DND-41 (cell line): ENCODE data around the gene CLEC17A.

ENCODE experiments used
- EZH2 ChIP-seq: IDR thresholded peaks from 3 replicates; pipeline ENCODE4 v1.6.1; 2012; ENCODE audit warnings: borderline replicate concordance, low read depth, mild to moderate bottlenecking, moderate library complexity, low read length, inconsistent platforms; ENCODE audit not compliant: severe bottlenecking
- TF ChIP-seq, protein P1 (sequence below): IDR thresholded peaks from 2 replicates; pipeline ENCODE4 v1.5.1; 2012; ENCODE audit warnings: borderline replicate concordance, low read length, moderate library complexity, mild to moderate bottlenecking; ENCODE audit not compliant: poor library complexity, severe bottlenecking; ENCODE audit errors: extremely low read depth

DNA sequence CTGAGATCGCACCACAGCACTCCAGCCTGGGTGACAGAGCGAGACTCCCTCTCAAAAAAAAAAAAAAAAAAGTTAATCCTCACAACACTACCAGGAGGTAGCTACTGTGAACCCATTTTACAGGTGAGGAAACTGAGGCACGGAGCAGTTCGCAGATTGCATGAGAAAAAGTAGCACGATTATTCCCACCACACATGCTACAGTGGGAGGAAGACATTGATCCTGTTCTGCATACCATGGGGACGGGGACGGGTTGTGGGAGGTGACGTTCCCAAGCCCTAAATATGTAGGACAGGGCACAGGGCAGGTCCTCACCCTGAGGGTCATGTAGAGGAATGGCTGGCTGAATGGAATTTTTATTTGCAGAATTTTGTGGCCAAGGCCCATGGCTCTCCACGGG is 23.7 kb downstream of the CLEC17A start:
- TF ChIP-seq, protein P1, sequence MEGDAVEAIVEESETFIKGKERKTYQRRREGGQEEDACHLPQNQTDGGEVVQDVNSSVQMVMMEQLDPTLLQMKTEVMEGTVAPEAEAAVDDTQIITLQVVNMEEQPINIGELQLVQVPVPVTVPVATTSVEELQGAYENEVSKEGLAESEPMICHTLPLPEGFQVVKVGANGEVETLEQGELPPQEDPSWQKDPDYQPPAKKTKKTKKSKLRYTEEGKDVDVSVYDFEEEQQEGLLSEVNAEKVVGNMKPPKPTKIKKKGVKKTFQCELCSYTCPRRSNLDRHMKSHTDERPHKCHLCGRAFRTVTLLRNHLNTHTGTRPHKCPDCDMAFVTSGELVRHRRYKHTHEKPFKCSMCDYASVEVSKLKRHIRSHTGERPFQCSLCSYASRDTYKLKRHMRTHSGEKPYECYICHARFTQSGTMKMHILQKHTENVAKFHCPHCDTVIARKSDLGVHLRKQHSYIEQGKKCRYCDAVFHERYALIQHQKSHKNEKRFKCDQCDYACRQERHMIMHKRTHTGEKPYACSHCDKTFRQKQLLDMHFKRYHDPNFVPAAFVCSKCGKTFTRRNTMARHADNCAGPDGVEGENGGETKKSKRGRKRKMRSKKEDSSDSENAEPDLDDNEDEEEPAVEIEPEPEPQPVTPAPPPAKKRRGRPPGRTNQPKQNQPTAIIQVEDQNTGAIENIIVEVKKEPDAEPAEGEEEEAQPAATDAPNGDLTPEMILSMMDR = no peak
- TF ChIP-seq EZH2 = no peak
